VCaP (cell line): ENCODE measurements around the gene TRPC5OS.

ENCODE experiments used
- H3K27ac ChIP-seq: fragments of 450-650 bp; 2 replicates; pipeline ENCODE4 v1.5.1; 2017
- TF ChIP-seq, protein P1 (sequence below): fragments of 450-650 bp; conservative IDR thresholded peaks from 2 replicates; pipeline ENCODE4 v1.5.1; 2017; ENCODE audit warnings: mild to moderate bottlenecking, moderate library complexity

Gene TRPC5OS

DNA sequence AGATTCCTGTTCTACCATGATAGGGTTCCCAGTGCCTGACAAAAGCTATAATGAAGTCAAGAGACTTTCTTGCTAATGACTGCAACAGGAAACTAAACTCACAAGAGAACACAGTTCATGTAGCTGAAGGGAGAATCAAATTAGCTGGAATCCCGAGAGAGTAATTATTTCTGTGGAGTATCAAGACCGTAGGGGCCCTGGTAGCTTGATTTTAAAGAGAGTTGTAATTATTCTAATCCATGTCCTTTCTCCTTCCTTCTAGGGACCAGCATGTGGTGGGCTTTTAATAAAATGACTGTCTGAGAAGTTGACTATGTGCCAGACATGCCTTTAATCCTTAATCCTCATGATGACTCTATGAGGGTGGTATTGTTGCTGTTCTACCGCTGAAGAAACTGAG, 1.7 kb upstream of the TRPC5OS start:
- TF ChIP-seq, protein P1, sequence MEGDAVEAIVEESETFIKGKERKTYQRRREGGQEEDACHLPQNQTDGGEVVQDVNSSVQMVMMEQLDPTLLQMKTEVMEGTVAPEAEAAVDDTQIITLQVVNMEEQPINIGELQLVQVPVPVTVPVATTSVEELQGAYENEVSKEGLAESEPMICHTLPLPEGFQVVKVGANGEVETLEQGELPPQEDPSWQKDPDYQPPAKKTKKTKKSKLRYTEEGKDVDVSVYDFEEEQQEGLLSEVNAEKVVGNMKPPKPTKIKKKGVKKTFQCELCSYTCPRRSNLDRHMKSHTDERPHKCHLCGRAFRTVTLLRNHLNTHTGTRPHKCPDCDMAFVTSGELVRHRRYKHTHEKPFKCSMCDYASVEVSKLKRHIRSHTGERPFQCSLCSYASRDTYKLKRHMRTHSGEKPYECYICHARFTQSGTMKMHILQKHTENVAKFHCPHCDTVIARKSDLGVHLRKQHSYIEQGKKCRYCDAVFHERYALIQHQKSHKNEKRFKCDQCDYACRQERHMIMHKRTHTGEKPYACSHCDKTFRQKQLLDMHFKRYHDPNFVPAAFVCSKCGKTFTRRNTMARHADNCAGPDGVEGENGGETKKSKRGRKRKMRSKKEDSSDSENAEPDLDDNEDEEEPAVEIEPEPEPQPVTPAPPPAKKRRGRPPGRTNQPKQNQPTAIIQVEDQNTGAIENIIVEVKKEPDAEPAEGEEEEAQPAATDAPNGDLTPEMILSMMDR = no peak
- no peak overlapping the region for H3K27ac ChIP-seq

DNA sequence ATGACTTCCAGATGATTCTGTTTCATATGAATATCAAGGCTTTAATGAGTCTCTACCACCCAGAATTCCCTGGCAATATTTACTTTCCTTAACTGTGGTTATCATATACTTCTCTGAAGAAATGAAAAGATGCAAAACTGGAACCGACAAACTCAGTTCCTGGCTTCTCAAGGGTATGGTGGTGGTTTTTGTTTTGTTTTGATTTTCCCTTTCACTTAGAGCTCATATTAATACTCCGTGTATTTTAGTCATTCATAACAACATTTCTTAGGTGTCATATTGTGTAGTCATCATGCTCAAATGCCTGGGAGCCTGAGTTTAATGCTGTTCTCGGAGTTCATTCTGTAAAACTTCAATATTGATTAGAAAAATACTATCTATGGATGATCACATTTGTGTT, 665 bp downstream of the TRPC5OS start:
- H3K27ac ChIP-seq = no peak overlapping the region
- TF ChIP-seq, protein P1 = no peak

DNA sequence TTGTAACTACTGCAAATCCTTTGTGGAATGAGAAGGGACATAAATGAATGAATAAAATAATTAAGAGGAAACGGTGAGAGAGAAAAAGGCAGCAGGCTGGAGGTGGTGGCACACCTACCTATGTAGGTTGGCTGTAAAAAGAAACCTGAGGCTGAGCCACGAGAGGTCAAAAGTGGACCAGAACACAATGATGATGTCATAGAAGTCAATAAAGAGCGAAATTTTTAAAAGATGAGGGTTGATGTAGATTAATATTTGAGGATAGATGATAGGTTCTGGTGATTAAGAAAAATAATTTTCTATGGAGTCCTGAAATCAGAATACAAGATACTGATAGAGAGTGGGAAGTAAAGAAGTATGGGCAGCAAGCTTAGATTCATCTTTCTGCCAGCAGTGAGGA, 1.7 kb downstream of the TRPC5OS start:
- TF ChIP-seq, protein P1 = no peak
- H3K27ac ChIP-seq = no peak overlapping the region

DNA sequence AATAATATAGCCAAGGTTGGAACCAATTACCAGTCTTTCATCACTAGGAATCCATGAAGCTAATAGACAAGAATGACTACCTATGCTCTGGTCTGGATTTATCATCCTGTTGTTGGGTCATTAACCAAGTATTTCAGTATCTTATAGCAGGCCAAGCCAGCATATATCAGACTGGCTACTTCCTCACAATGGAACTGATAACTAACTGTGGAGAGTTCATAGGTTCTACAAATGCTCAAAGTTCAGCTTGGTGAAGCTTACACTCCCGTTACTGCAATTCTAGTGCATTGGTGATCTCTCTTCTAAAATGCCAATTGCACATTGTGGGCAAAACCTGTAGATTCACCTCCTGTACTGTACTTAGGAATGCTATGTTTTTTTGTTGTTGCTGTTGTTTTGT, 4.8 kb downstream of the TRPC5OS start:
- TF ChIP-seq, protein P1 = no peak
- H3K27ac ChIP-seq = no peak overlapping the region

DNA sequence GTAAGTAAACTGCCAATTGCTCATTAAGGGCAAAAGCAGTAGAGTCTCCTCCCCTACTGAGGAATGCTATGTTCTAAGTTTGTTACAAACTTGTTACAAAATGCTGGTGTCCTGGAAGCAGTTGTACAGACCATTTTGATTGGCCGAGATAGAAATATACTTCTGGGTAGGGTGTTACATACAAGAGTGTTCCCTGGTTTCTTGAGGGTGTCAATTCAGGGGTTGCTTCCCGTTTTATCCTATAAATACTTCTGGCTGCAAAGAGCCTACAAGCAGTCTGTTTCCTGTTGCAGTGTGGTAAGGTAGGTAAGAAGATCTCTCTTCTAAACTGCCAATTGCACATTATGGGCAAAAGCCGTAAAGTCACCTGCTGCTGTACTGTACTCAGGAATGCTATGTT, 5.7 kb downstream of the TRPC5OS start:
- H3K27ac ChIP-seq = no peak overlapping the region
- TF ChIP-seq, protein P1 = no peak

DNA sequence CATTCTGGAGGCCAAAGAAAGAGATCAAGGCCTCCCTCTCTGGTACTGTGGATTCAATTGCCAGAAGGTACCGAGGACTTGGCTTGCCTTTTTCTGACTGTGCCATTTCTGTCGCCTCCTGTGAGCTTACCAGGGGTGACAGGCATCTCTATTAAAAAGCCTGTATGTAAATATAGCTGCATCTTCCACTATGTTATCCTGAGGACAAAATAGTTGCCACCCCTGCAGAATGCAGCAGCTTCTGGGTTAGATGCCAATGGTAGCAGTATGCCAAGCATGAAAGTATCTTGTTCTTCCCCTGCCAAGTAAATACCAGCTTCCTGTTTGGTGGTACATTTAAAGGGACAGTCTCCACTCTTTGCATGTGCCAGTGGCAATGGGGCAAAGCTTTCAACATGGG, 10.7 kb downstream of the TRPC5OS start:
- TF ChIP-seq, protein P1 = no peak

DNA sequence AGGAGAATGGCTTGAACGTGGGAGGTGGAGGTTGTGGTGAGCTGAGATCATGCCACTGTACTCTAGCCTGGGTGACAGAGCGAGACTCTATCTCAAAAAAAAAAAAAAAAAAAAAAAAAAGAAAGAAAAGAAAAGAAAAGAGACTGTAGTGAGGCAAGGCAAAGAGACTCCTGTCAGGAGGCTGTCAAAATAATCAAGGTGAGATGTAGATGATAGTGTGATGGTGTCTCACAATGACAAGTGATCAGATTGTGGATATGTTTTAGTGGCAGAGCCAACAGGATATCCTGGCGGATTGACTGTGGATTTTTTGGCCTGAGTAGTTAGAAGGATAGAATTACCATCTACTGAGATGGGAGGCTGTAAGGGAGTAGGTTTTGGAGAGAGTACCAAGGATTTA, 12.6 kb downstream of the TRPC5OS start:
- TF ChIP-seq, protein P1 = no peak
- no peak overlapping the region for H3K27ac ChIP-seq

More for the DNA sequence above, 10.7 kb downstream of the TRPC5OS start:
- no peak overlapping the region for H3K27ac ChIP-seq

DNA sequence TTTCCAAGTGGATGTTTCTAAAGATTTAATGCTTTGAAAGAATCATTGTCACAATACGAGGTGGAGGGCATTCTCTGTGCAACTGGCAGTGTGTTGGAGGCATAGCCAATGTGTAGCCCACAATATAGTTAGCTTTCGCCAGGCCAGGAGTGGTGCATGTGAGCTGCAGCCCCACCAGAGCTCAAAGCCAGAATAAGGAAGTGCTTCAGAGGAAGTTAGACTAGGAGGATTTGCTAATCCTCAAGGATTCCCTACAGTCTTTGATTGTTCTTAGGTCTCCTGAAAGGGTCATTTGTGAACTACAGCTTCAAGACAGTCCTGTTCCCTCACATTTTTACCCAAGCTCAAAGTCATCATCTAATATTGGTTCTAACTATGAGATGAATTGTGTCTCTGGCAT, 16.4 kb downstream of the TRPC5OS start:
- TF ChIP-seq, protein P1 = no peak
- no peak overlapping the region for H3K27ac ChIP-seq
